K562 (cell line): ENCODE measurements around the gene BRSK1. TPM values are rescaled to one million over a fixed set of nuclear protein-coding genes. Genes with fewer than 3 reads are reported as not detected.
A peak's percentile ranks its signal among the peaks of the same experiment; 100 is the strongest.

Experiments
- CBFA2T2 ChIP-seq: fragments of 450-650 bp; conservative IDR thresholded peaks from 2 replicates; pipeline ENCODE4 v1.6.1; 2017; ENCODE audit warnings: mild to moderate bottlenecking
- CBFB ChIP-seq: sonication (generic); formaldehyde crosslinking; IDR thresholded peaks from 2 replicates; pipeline ENCODE4 v1.4.0; 2020; ENCODE audit warnings: mild to moderate bottlenecking, missing genetic modification reagents
- GABPB2 ChIP-seq: fragments of 250-450 bp; sonication (Bioruptor Pico); conservative IDR thresholded peaks from 2 replicates; pipeline ENCODE4 v1.5.1; 2021; ENCODE audit warnings: mild to moderate bottlenecking
- HDGF ChIP-seq: fragments of 450-650 bp; IDR thresholded peaks from 2 replicates; pipeline ENCODE4 v1.6.1; 2016
- KAT2B ChIP-seq: IDR thresholded peaks from one replicate; pipeline ENCODE4 v1.6.1; 2012; ENCODE audit warnings: low read depth, mild to moderate bottlenecking, control low read depth, inconsistent platforms, low read length, moderate library complexity
- NCOA2 ChIP-seq, 2 experiments: fragments of 450-650 bp; IDR thresholded peaks; 2 replicates each; pipeline ENCODE4 v1.6.1; 2018; ENCODE audit warnings: mild to moderate bottlenecking in 2 of 2, moderate library complexity in 1 of 2; ENCODE audit not compliant: partially characterized antibody in 2 of 2
- NUFIP1 ChIP-seq: fragments of 450-650 bp; IDR thresholded peaks from 2 replicates; pipeline ENCODE4 v1.6.1; 2018; ENCODE audit not compliant: partially characterized antibody
- POLR2G ChIP-seq: fragments of 200-400 bp; formaldehyde crosslinking; IDR thresholded peaks from 2 replicates; pipeline ENCODE4 v1.6.1; 2017; ENCODE audit warnings: low read depth, mild to moderate bottlenecking, antibody characterized with exemption, low read length, moderate library complexity
- RAD51 ChIP-seq: fragments of 450-650 bp; IDR thresholded peaks from 2 replicates; pipeline ENCODE4 v1.7.1; 2016; ENCODE audit warnings: low read depth, mild to moderate bottlenecking, borderline replicate concordance
- RBM14 ChIP-seq: fragments of 200-400 bp; formaldehyde crosslinking; IDR thresholded peaks from 2 replicates; pipeline ENCODE4 v1.6.1; 2018; ENCODE audit warnings: low read depth, mild to moderate bottlenecking, low read length, moderate library complexity, borderline replicate concordance; ENCODE audit not compliant: insufficient read depth
- SIRT6 ChIP-seq: IDR thresholded peaks from one replicate; pipeline ENCODE4 v1.6.1; 2012; ENCODE audit warnings: low read depth, mild to moderate bottlenecking, control low read depth, inconsistent platforms, low read length, moderate library complexity
- SRSF9 ChIP-seq: fragments of 200-400 bp; formaldehyde crosslinking; IDR thresholded peaks from 2 replicates; pipeline ENCODE4 v1.6.1; 2017; ENCODE audit warnings: low read depth, low read length, borderline replicate concordance
- TCF3 ChIP-seq: sonication (generic); formaldehyde crosslinking; IDR thresholded peaks from 2 replicates; pipeline ENCODE4 v1.4.0; 2020; ENCODE audit warnings: mild to moderate bottlenecking, missing genetic modification reagents
- XRCC3 ChIP-seq: fragments of 450-650 bp; IDR thresholded peaks from 2 replicates; pipeline ENCODE4 v1.6.1; 2017; ENCODE audit warnings: mild to moderate bottlenecking, moderate library complexity
- YBX1 ChIP-seq: fragments of 450-650 bp; IDR thresholded peaks from 2 replicates; pipeline ENCODE4 v1.7.1; 2016; ENCODE audit warnings: mild to moderate bottlenecking
- YY1 ChIP-seq, 3 experiments: IDR thresholded peaks; 2 replicates each; pipeline ENCODE4 v1.6.1; 2011; ENCODE audit warnings: low read length in 2 of 3, mild to moderate bottlenecking in 2 of 3, moderate library complexity in 2 of 3, borderline replicate concordance in 1 of 3, control low read depth in 1 of 3, low read depth in 1 of 3; ENCODE audit not compliant: insufficient read depth in 3 of 3, insufficient replicate concordance in 2 of 3, control insufficient read depth in 1 of 3, insufficient read length in 1 of 3; ENCODE audit errors: extremely low read depth in 1 of 3
- ZC3H4 ChIP-seq: sonication (generic); formaldehyde crosslinking; IDR thresholded peaks from 2 replicates; pipeline ENCODE4 v1.9.0; 2021; ENCODE audit warnings: missing genetic modification reagents, borderline replicate concordance
- ZNF57 ChIP-seq: fragments of 450-650 bp; formaldehyde crosslinking; IDR thresholded peaks from 2 replicates; pipeline ENCODE4 v1.4.0; 2020; ENCODE audit warnings: mild to moderate bottlenecking, moderate library complexity
- ZNF589 ChIP-seq: fragments of 200-800 bp; sonication (Bioruptor generic); IDR thresholded peaks from 2 replicates; pipeline ENCODE4 v1.6.1; 2016; ENCODE audit warnings: low read depth, missing genetic modification characterization, missing compliant biosample characterization
- ZNF76 ChIP-seq: fragments of 250-450 bp; sonication (Bioruptor Pico); IDR thresholded peaks from 2 replicates; pipeline ENCODE4 v1.4.0; 2020; ENCODE audit warnings: mild to moderate bottlenecking, moderate library complexity, borderline replicate concordance
- ZNF830 ChIP-seq: fragments of 250-450 bp; sonication (Bioruptor Pico); IDR thresholded peaks from 2 replicates; pipeline ENCODE4 v1.5.0; 2021; ENCODE audit warnings: mild to moderate bottlenecking
- ZSCAN29 ChIP-seq: fragments of 450-650 bp; IDR thresholded peaks from 2 replicates; pipeline ENCODE4 v1.6.1; 2017
- polyA plus RNA-seq, 8 experiments: library from polyadenylated mRNA; depleted of rRNA in 4 of 8; stranded (reverse) in 5 of 8; unstranded in 3 of 8; fragments of >200 nt; fragmentation: Nextera tagmentation in 2 of 8; fragmentation: Illumina TruSeq in 1 of 8; extraction: Ambion mirVana in 2 of 8; extraction: Trizol in 1 of 8; gene quantifications; 2 replicates each; pipeline versions ENCODE4 v1.2.1 to v1.2.3, GENCODE V29; 2011 to 2014; ENCODE audit warnings: inconsistent platforms in 1 of 8, missing spikeins in 1 of 8
- total RNA-seq, 7 experiments: library from RNA; depleted of rRNA in 6 of 7; stranded (reverse); fragments of >200 nt in 6 of 7; fragmentation: Illumina TruSeq in 2 of 7; extraction: Trizol in 2 of 7; gene quantifications; 2 replicates each; pipeline versions ENCODE4 v1.2.1 to v1.2.3, GENCODE V29; 2011 to 2021; ENCODE audit warnings: low replicate concordance in 1 of 7
- TF ChIP-seq, protein P1 (sequence below): sonication (generic); formaldehyde crosslinking; IDR thresholded peaks from 2 replicates; pipeline ENCODE4 v1.8.0; 2022; ENCODE audit warnings: missing genetic modification reagents, mild to moderate bottlenecking, moderate library complexity, borderline replicate concordance
- TF ChIP-seq, protein P2 (sequence below): fragments of 450-650 bp; IDR thresholded peaks from 2 replicates; pipeline ENCODE4 v1.6.1; 2017; ENCODE audit warnings: antibody characterized with exemption

BRSK1 gene
- total and polyA plus RNA-seq, 9 of the 15 experiments (the other 6 are each of a cell fraction or from before 2014, with no cell fraction given): 1.7 to 9.3 (median 3.8) TPM; not detected in 2

- no peak for TF ChIP-seq XRCC3
- TF ChIP-seq NUFIP1: no peak
- no peak for TF ChIP-seq YBX1
- TF ChIP-seq RBM14: no peak
- 0 out of 2 replicates have a peak, but pooled peaks have one; percentile 13 for TF ChIP-seq CBFA2T2
- no peak for TF ChIP-seq SIRT6
- no peak for TF ChIP-seq NCOA2 (IDR thresholded peaks at IDR 0.05; ENCODE audit: partially characterized antibody in 2 of 2)
- TF ChIP-seq, protein P1, sequence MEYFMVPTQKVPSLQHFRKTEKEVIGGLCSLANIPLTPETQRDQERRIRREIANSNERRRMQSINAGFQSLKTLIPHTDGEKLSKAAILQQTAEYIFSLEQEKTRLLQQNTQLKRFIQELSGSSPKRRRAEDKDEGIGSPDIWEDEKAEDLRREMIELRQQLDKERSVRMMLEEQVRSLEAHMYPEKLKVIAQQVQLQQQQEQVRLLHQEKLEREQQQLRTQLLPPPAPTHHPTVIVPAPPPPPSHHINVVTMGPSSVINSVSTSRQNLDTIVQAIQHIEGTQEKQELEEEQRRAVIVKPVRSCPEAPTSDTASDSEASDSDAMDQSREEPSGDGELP (CRISPR knock-in tag): no peak
- TF ChIP-seq KAT2B: no peak
- no peak for TF ChIP-seq RAD51
- no peak for TF ChIP-seq ZNF57 (CRISPR knock-in tag)
- TF ChIP-seq POLR2G: peak; percentile 53
- TF ChIP-seq HDGF: no peak
- TF ChIP-seq ZNF589: no peak
- TF ChIP-seq ZSCAN29: no peak
- peak; percentile 64 for TF ChIP-seq TCF3 (CRISPR knock-in tag)
- no peak for TF ChIP-seq ZNF76 (CRISPR knock-in tag)
- TF ChIP-seq ZNF830 (CRISPR knock-in tag): no peak
- no peak for TF ChIP-seq ZC3H4 (CRISPR knock-in tag)
- no peak for TF ChIP-seq SRSF9
- TF ChIP-seq GABPB2 (CRISPR knock-in tag): no peak
- TF ChIP-seq, protein P2, sequence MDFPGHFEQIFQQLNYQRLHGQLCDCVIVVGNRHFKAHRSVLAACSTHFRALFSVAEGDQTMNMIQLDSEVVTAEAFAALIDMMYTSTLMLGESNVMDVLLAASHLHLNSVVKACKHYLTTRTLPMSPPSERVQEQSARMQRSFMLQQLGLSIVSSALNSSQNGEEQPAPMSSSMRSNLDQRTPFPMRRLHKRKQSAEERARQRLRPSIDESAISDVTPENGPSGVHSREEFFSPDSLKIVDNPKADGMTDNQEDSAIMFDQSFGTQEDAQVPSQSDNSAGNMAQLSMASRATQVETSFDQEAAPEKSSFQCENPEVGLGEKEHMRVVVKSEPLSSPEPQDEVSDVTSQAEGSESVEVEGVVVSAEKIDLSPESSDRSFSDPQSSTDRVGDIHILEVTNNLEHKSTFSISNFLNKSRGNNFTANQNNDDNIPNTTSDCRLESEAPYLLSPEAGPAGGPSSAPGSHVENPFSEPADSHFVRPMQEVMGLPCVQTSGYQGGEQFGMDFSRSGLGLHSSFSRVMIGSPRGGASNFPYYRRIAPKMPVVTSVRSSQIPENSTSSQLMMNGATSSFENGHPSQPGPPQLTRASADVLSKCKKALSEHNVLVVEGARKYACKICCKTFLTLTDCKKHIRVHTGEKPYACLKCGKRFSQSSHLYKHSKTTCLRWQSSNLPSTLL: no peak
- no peak for TF ChIP-seq CBFB (CRISPR knock-in tag)
- peak in 2 of 3 experiments; percentile 13 to 34 for TF ChIP-seq YY1 (IDR thresholded peaks at IDR 0.05; ENCODE audit: borderline replicate concordance in 1 of 3, control insufficient read depth in 1 of 3, extremely low read depth in 1 of 3, insufficient read depth in 3 of 3, insufficient read length in 1 of 3, insufficient replicate concordance in 2 of 3, low read depth in 1 of 3, low read length in 2 of 3)
These were observed 37.0 kb upstream of the BRSK1 start (continued) for GRCh38 chr19:55246462-55247451.
